GM12872 (cell line): ENCODE measurements around the gene MYH10.

Experiments
- TF ChIP-seq, protein P1 (sequence below): IDR thresholded peaks from 3 replicates; pipeline ENCODE4 v1.5.1; 2011; ENCODE audit warnings: low read depth, mild to moderate bottlenecking, low read length, moderate library complexity; ENCODE audit not compliant: insufficient read depth

MYH10 gene

DNA sequence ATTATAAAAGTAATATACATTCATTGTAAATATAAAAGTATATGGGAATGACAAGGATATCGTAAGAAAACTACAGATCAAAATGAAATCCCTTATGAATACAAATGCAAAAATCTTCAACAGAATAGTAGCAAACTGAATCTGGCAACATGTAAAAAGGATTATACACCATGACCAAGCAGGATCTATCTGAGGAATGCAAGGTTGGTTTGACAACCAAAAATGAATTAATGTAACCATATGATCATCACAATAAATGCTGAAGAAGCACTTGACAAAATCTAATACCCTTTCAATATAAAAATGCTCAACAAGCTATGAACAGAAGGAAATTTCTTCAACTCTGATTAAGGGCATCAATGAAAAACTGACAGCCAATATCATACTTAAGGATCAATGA, 146.1 kb downstream of the MYH10 start:
- TF ChIP-seq, protein P1, sequence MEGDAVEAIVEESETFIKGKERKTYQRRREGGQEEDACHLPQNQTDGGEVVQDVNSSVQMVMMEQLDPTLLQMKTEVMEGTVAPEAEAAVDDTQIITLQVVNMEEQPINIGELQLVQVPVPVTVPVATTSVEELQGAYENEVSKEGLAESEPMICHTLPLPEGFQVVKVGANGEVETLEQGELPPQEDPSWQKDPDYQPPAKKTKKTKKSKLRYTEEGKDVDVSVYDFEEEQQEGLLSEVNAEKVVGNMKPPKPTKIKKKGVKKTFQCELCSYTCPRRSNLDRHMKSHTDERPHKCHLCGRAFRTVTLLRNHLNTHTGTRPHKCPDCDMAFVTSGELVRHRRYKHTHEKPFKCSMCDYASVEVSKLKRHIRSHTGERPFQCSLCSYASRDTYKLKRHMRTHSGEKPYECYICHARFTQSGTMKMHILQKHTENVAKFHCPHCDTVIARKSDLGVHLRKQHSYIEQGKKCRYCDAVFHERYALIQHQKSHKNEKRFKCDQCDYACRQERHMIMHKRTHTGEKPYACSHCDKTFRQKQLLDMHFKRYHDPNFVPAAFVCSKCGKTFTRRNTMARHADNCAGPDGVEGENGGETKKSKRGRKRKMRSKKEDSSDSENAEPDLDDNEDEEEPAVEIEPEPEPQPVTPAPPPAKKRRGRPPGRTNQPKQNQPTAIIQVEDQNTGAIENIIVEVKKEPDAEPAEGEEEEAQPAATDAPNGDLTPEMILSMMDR, result no peak

DNA sequence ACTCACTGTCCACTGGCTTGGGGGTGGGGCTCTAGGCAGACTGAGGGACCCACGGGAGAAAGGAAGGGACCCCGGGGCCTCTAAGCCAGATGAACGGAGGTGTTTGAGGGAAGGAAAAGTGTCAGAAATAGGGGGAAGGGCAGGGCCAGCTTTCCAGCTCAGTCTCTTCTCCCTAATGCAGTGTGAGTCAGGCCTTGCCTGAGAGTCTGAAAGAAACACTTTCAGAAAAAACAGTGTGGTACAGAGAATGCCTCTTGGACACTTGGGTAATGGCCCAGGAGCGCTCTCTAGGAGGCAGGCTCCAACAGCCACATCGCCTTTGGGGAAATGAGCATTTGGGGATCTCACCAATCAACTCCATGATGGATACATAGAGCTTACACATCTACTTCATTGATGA, 148.0 kb downstream of the MYH10 start:
- TF ChIP-seq, protein P1, result no peak

DNA sequence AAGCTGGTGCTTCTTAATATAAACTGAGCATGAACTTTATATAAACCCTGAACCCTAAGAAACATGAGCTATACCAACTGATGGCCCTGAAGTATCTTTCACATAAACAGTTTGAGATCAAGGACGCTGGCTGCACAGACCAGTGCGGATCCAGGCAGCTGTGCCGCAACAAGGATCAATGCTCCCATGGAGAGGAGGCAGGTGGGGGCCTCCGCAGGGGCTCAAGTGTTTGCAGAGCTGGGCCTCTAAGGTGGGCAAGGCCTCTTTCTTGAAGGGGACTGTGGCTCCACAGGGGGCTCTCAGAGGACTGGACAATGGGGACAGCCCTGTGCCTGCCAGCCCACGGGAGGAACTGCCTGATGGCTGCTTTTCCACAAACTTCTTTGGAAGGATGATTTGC, 148.8 kb downstream of the MYH10 start:
- TF ChIP-seq, protein P1, result no peak

DNA sequence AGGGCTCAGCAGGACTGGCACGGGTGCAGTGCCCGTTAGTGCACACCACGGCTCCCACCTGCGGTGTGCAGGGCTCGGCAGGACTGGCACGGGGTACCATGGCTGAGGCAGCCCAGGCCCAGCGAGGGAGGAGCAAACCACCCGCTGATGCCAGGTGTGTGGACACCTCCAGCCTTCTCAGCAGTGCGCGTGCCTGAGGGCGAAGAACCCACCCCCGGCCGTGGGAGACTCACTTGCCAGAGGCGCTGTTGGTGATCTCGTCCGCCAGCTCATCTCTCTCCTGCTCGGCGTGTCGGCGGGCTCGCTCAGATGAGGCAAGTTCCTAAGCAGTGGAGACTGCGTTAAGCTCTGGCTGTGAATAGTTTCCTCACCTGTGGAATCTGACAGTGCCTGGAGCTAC, 149.4 kb downstream of the MYH10 start:
- TF ChIP-seq, protein P1, result no peak

DNA sequence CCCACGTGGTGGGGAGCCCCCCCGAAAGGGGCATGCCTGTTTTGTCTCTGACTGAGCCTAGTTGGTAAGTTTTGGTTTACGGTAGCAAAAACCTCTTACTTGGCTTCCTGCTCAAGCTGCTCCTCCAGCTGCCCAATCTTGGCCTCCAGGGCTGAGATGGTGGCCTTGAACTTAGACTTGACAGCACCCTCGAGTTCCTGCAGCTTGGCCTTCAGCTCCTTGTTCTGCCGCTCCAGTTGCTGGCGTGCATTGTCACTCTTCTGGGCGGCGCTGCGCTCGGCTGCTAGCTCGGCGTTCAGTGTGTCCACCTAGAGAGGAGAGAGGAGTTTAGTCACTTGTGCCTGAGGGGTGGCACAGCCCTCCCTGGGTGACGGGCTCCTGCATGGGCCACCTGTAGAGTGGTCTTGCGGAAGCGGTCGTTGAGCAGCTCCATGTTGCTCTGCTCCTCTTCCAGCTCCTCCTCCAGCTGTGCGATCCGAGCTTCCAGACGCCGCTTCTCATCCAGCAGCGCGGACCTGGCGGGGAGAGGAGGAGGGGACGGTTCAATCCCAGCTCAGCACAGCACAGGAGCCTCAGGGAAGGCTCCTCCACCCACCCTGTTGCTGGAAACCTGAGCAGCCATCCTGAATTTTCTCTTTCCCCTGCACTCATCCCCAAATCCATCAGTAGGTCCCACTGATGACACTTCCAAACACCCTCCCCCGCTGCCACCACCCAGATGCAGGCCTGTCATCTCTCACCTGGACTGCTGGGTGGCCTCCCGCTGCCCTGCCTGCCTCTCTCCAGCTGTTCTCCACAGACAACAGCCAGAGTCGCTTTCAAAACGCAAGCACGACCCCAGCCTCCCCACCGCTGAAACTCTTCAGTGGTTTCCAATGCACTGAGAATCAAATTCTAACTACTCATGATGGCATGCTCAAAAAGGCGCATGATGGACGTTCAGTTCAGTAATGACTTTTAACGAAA, 150.2 kb downstream of the MYH10 start:
- TF ChIP-seq, protein P1, result no peak

DNA sequence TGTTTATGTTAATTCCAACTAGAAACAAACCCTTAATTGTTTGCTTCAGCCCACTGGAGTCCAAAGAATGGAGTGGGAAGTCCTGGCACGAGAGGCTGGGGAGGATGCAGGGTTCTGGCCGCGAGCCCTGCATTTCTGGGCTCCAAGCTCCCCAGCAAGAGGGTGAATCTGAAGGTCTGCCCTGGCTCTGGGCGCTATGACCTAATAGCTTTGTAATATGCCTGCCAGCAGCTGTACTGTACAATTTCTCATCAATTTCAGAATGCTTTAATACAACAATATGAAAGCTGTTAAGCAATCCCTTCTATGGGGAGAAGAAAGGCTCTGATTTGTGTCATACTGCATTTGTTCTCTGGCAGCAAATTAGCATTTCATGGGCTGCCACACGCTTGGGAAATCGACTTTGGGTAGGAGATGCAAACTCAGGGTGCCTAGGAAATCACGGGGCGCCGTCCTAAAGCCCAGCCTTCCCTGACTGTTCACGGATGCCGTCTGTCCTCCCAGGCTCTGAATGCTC, 151.0 kb downstream of the MYH10 start:
- TF ChIP-seq, protein P1, result no peak

DNA sequence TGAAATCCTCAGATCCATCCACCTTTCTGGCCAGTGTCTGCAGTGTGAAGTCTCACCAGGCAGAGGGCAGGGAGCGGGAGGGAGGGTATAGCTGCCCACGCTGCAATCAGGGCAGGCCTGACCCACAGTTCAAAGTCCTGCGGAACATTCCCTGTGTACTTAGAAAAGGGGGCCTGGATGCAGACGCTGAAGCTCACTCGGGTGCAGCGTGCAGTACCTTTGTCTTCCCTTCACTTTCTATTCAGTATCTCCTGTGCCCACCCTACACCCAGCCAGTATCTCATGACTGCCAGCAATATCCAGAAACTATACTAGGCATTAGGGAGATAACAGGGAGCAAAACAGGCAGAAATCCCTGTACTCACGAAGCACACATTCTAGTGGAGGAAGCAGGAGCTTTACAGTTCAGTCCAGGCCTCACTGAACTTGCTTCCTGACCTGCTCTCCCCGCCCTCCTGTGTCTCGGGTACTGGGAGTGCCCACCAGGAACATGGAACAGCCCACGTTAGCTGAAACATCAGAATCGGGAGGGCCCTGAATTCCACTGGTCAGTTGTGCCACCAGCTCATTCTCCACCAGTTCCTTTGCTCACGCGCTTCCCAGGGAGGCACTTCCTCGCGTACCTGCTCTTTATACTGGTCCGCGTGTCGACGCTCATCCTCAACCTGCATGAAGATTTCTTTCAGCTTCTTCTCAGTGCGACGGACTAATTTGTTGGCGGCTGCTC, 152.6 kb downstream of the MYH10 start:
- TF ChIP-seq, protein P1, result no peak
